Regular cardiac myocyte (primary cell): ENCODE measurements around the gene MDGA2. TPM values are rescaled to one million over a fixed set of nuclear protein-coding genes. Genes with fewer than 3 reads are reported as not detected.

Experiments used
- total RNA-seq: library from RNA; depleted of rRNA; stranded (reverse); fragments of >200 nt; gene quantifications from 2 replicates; pipeline ENCODE4 v1.2.3, GENCODE V29; 2014

MDGA2 gene
- under 0.01 TPM in 1 of 2 replicates, not detected in the other for total RNA-seq

DNA sequence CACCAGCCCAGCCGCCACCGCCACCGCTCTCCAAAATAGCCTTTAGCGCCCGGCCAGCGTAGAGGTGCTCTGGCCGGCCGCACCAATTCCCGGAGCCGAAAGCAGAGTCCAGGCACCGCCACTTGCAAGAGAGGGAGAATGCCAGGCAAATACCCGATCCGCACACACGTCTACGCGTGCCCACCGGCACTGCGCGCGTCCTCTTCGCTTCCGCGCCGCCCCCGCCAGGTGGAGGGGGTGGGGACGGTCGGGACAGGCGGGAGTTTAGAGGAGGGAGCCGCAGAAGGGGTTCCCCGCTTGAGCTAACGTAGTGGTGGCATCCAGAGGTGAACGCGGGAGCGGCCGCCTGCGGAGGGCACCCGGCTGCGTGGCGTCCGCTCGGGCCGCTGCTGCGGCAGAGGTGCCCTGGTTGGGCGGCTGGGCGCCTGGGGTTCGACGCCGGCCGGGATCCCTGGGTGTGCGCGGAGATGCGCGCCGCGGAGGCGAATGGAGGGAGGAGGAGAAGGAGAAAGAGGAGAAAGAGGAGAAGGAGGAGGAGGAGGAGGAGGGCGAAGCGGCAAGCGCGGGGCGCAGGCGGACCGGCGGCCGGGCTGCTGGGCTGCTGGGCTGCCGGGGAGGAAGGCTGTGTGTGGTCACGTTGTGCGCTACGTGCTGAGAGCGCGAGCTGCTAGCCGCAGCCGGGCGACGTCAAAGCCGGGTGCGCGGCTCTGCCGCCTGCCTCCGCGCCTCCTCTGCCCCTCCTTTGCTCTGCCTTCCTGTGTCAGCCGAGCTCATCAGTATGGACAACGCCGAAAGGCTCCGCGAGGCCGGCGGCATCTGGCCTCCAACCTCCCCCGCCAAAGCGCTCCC is at the start of gene MDGA2:
Gene MDGA2, minus strand, starts transcription at position 140 of the 849 bp plus-strand sequence.

